H9 (cell line): Measurements from ENCODE around the gene ZDHHC23. TPM values are rescaled to one million over a fixed set of nuclear protein-coding genes. Genes with fewer than 3 reads are reported as not detected.
A peak's percentile ranks its signal among the peaks of the same experiment; 100 is the strongest.

Experiments
- DNase-seq: peaks from one replicate; pipeline ENCODE4 v3.0.0-alpha.2; 2017
- H2AFZ ChIP-seq: one replicate; pipeline ENCODE4 v1.6.1; 2013; ENCODE audit warnings: mild to moderate bottlenecking, low read length, control low read depth, moderate library complexity
- H2AK5ac ChIP-seq: 2 replicates; pipeline ENCODE4 v1.6.1; 2013; ENCODE audit warnings: low read length, control low read depth, mixed read lengths; ENCODE audit not compliant: insufficient read length
- H2BK120ac ChIP-seq: one replicate; pipeline ENCODE4 v1.6.1; 2013; ENCODE audit warnings: low read depth, mild to moderate bottlenecking, low read length, control low read depth, inconsistent platforms; ENCODE audit not compliant: poor library complexity, severe bottlenecking
- H2BK12ac ChIP-seq: 2 replicates; pipeline ENCODE4 v1.6.1; 2013; ENCODE audit warnings: low read length, control low read depth, mixed read lengths, low read depth; ENCODE audit not compliant: insufficient read length
- H2BK15ac ChIP-seq: 2 replicates; pipeline ENCODE4 v1.6.1; 2013; ENCODE audit warnings: low read depth, low read length, control low read depth
- H2BK20ac ChIP-seq: one replicate; pipeline ENCODE4 v1.6.1; 2013; ENCODE audit warnings: low read depth, mild to moderate bottlenecking, low read length, control low read depth, inconsistent platforms; ENCODE audit not compliant: poor library complexity, severe bottlenecking
- H2BK5ac ChIP-seq: 2 replicates; pipeline ENCODE4 v1.6.1; 2013; ENCODE audit warnings: low read length, control low read depth, mixed read lengths; ENCODE audit not compliant: insufficient read length
- H3K14ac ChIP-seq: 2 replicates; pipeline ENCODE4 v1.6.1; 2013; ENCODE audit warnings: low read length, control low read depth; ENCODE audit not compliant: insufficient read depth
- H3K18ac ChIP-seq: 2 replicates; pipeline ENCODE4 v1.6.1; 2013; ENCODE audit warnings: low read depth, mild to moderate bottlenecking, mixed read lengths, low read length, control low read depth; ENCODE audit not compliant: insufficient read length
- H3K23ac ChIP-seq: 2 replicates; pipeline ENCODE4 v1.6.1; 2013; ENCODE audit warnings: low read length, control low read depth, mixed read lengths, low read depth; ENCODE audit not compliant: insufficient read length
- H3K23me2 ChIP-seq: 2 replicates; pipeline ENCODE4 v1.6.1; 2013; ENCODE audit warnings: low read depth, mild to moderate bottlenecking, mixed read lengths, low read length, control low read depth; ENCODE audit not compliant: insufficient read length, poor library complexity, severe bottlenecking
- H3K27ac ChIP-seq: 2 replicates; pipeline ENCODE4 v1.5.1; 2013; ENCODE audit warnings: low read length, control low read depth, mixed read lengths, low read depth; ENCODE audit not compliant: insufficient read length
- H3K27me3 ChIP-seq: 2 replicates; pipeline ENCODE4 v1.6.1; 2013; ENCODE audit warnings: low read length, control low read depth, inconsistent platforms; ENCODE audit not compliant: insufficient read depth
- H3K4ac ChIP-seq: 2 replicates; pipeline ENCODE4 v1.6.1; 2013; ENCODE audit warnings: low read depth, mild to moderate bottlenecking, control low read depth, inconsistent platforms, low read length, moderate library complexity
- H3K4me1 ChIP-seq: 2 replicates; pipeline ENCODE4 v1.6.1; 2013; ENCODE audit warnings: low read length, control low read depth, inconsistent platforms; ENCODE audit not compliant: insufficient read depth
- H3K4me2 ChIP-seq: 2 replicates; pipeline ENCODE4 v1.6.1; 2013; ENCODE audit warnings: low read length, control low read depth, mixed read lengths; ENCODE audit not compliant: insufficient read length, insufficient read depth
- H3K56ac ChIP-seq: 2 replicates; pipeline ENCODE4 v1.6.1; 2013; ENCODE audit warnings: low read depth, mild to moderate bottlenecking, mixed read lengths, low read length, control low read depth; ENCODE audit not compliant: insufficient read length
- H3K79me1 ChIP-seq: 2 replicates; pipeline ENCODE4 v1.6.1; 2013; ENCODE audit warnings: low read depth, mild to moderate bottlenecking, moderate library complexity, low read length, control low read depth, inconsistent platforms; ENCODE audit not compliant: insufficient read depth, poor library complexity, severe bottlenecking
- H3K79me2 ChIP-seq: 2 replicates; pipeline ENCODE4 v1.6.1; 2013; ENCODE audit warnings: low read length, control low read depth, inconsistent platforms; ENCODE audit not compliant: insufficient read depth
- H3K9ac ChIP-seq: 2 replicates; pipeline ENCODE4 v1.6.1; 2013; ENCODE audit warnings: low read length, control low read depth, mixed read lengths; ENCODE audit not compliant: insufficient read length; ENCODE audit errors: extremely low read depth
- H3K9me3 ChIP-seq: one replicate; pipeline ENCODE4 v1.6.1; 2013; ENCODE audit warnings: low read depth, low read length, inconsistent platforms; ENCODE audit not compliant: control insufficient read depth
- H3T11ph ChIP-seq: one replicate; pipeline ENCODE4 v1.6.1; 2013; ENCODE audit warnings: mild to moderate bottlenecking, low read length, control low read depth, inconsistent platforms
- H4K20me1 ChIP-seq: one replicate; pipeline ENCODE4 v1.6.1; 2013; ENCODE audit not compliant: control insufficient read depth, insufficient read length, insufficient read depth
- H4K5ac ChIP-seq: 2 replicates; pipeline ENCODE4 v1.6.1; 2013; ENCODE audit warnings: low read depth, mild to moderate bottlenecking, mixed read lengths, low read length, control low read depth; ENCODE audit not compliant: insufficient read length
- H4K8ac ChIP-seq: replicated peaks from 2 replicates; pipeline ENCODE4 v1.6.1; 2013; ENCODE audit warnings: low read length, control low read depth, mixed read lengths, low read depth; ENCODE audit not compliant: insufficient read length
- H4K91ac ChIP-seq: 2 replicates; pipeline ENCODE4 v1.6.1; 2013; ENCODE audit warnings: low read depth, mild to moderate bottlenecking, moderate library complexity, mixed read lengths, low read length, control low read depth; ENCODE audit not compliant: insufficient read length
- H3K27ac Mint-ChIP-seq, 3 experiments: 2 replicates in 2 of 3; 3 replicates in 1 of 3; pipeline ENCODE4 v1.8.0; 2020 to 2021; ENCODE audit warnings: mixed read lengths in 3 of 3, mild to moderate bottlenecking in 1 of 3, moderate library complexity in 1 of 3
- H3K27me3 Mint-ChIP-seq: 2 replicates; pipeline ENCODE4 v1.8.0; 2021; ENCODE audit warnings: low read depth, mild to moderate bottlenecking, moderate library complexity, mixed read lengths
- H3K36me3 Mint-ChIP-seq, 3 experiments: 2 replicates in 2 of 3; 3 replicates in 1 of 3; pipeline ENCODE4 v1.8.0; 2020 to 2021; ENCODE audit warnings: low read depth in 3 of 3, mixed read lengths in 3 of 3; ENCODE audit not compliant: insufficient read depth in 1 of 3
- H3K4me1 Mint-ChIP-seq, 2 experiments: 2 replicates each; pipeline ENCODE4 v1.8.0; 2020; ENCODE audit warnings: mixed read lengths in 2 of 2
- H3K4me3 Mint-ChIP-seq, 2 experiments: 2 replicates in 1 of 2; 3 replicates in 1 of 2; pipeline ENCODE4 v1.8.0; 2020 to 2021; ENCODE audit warnings: mild to moderate bottlenecking in 2 of 2, mixed read lengths in 2 of 2, moderate library complexity in 1 of 2
- H3K9me3 Mint-ChIP-seq, 2 experiments: 2 replicates in 1 of 2; 3 replicates in 1 of 2; pipeline ENCODE4 v1.8.0; 2020; ENCODE audit warnings: mild to moderate bottlenecking in 2 of 2, mixed read lengths in 2 of 2, moderate library complexity in 1 of 2
- WGBS: extraction: QIAGEN DNeasy Blood & Tissue Kit; methylation state at CpG from one replicate; pipeline ENCODE4 v1.1.7; 2013; ENCODE audit warnings: missing lambda C conversion rate, low lambda C conversion rate, mixed read lengths; ENCODE audit not compliant: insufficient read length; ENCODE audit errors: extremely low coverage; 5-methylcytosine and 5-hydroxymethylcytosine counted together
- long read RNA-seq: library from polyadenylated mRNA; unstranded; transcript quantifications from one replicate; pipeline ENCODE4 v2.0.0, GENCODE V29; 2020
- total RNA-seq: library from RNA; stranded (reverse); gene quantifications from 2 replicates; pipeline ENCODE4 v1.2.1, GENCODE V29; 2021
- TF ChIP-seq, protein P1 (sequence below): fragments of 200-600 bp; sonication (generic); conservative IDR thresholded peaks from 3 replicates; pipeline ENCODE4 v1.8.0; 2021; ENCODE audit warnings: antibody characterized with exemption, mild to moderate bottlenecking

Gene ZDHHC23, protein sequence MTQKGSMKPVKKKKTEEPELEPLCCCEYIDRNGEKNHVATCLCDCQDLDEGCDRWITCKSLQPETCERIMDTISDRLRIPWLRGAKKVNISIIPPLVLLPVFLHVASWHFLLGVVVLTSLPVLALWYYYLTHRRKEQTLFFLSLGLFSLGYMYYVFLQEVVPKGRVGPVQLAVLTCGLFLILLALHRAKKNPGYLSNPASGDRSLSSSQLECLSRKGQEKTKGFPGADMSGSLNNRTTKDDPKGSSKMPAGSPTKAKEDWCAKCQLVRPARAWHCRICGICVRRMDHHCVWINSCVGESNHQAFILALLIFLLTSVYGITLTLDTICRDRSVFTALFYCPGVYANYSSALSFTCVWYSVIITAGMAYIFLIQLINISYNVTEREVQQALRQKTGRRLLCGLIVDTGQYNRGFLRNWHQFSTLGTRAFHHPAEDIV
- 25.0 and 25.2 TPM in 2 replicates for total RNA-seq
- long read RNA-seq, partial matches to known transcripts = 5 of 6 reads
- long read RNA-seq, other reads (novel, unspliced or antisense) = 1 of 6 reads

DNA sequence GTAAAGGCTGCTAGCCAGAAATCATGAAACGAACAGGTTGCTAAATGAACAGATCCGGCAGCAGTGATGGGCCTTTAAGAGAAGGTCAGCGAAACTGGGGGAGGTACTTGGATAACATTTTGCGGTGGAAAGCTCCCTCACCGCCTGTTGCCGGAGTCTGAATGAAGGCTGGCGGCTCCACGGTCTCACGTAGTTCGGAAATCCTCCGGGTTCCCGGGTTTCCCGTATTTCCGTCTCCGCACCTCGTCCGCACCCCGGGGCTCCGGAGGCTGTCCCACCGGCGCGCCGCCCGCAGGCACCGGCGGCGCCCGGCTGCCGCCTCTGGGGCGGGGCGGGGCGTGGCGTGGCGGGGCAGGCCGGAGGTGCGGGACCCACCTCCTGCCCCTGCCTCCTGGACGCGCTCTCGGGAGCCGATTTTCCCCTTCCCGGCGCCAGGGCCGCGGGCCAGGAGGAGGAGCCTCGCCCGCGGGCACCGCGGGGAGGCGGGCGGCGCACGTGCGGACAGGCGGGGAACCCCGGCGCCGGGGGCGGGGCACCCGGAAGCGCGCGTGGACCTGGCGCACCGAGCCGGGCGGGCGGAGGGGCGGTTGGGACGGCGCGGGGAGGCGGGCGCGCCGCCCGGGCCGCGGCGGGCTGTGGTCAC lies at the start of gene ZDHHC23:
Gene ZDHHC23 (plus strand): TSS at position 642 of the 643 bp plus-strand sequence. CDS start 790 bp downstream, outside the sequence.
- no peak within 1 kb of the TSS for H3T11ph ChIP-seq
- no peak within 1 kb of the TSS for H2BK20ac ChIP-seq
- H4K20me1 ChIP-seq = no peaks in the 10 kb centered on the region
- H3K9ac ChIP-seq = peak within 1 kb of the TSS; percentile 47
- peaks cover 10% of the 10 kb centered on the region for H3K23me2 ChIP-seq
- H3K56ac ChIP-seq = no peak within 1 kb of the TSS
- TF ChIP-seq, protein P1, sequence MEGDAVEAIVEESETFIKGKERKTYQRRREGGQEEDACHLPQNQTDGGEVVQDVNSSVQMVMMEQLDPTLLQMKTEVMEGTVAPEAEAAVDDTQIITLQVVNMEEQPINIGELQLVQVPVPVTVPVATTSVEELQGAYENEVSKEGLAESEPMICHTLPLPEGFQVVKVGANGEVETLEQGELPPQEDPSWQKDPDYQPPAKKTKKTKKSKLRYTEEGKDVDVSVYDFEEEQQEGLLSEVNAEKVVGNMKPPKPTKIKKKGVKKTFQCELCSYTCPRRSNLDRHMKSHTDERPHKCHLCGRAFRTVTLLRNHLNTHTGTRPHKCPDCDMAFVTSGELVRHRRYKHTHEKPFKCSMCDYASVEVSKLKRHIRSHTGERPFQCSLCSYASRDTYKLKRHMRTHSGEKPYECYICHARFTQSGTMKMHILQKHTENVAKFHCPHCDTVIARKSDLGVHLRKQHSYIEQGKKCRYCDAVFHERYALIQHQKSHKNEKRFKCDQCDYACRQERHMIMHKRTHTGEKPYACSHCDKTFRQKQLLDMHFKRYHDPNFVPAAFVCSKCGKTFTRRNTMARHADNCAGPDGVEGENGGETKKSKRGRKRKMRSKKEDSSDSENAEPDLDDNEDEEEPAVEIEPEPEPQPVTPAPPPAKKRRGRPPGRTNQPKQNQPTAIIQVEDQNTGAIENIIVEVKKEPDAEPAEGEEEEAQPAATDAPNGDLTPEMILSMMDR = no peak
- no peak within 1 kb of the TSS for H4K91ac ChIP-seq
- H3K9me3 ChIP-seq = no peaks in the 10 kb centered on the region
- peaks cover 4% of the 10 kb centered on the region; the same call in 1 of the 2 replicates for H3K4me1 ChIP-seq
- no peaks in the 10 kb centered on the region for H3K79me1 ChIP-seq
- WGBS = no CpG with 5 or more reads among the region's 80 CpGs
- Mint-ChIP-seq H3K4me1 (peaks cover 15 to 23% of the 10 kb centered on the region in 2 experiments), H3K36me3 (peaks cover 0 to 8% (median 5%) of the 10 kb centered on the region in 3 experiments; a peak in 3 of 7 replicates), H3K4me3 (peak within 1 kb of the TSS; percentile 74 to 88), H3K27me3 (peaks cover 11% of the 10 kb centered on the region), H3K27ac (peak within 1 kb of the TSS in 1 of 3 experiments; percentile 20; a peak in 1 of 7 replicates), H3K9me3 (no peaks in the 10 kb centered on the region)
- no peaks in the 10 kb centered on the region for H3K79me2 ChIP-seq
- H3K4me2 ChIP-seq = peak within 1 kb of the TSS; percentile 92
- H3K27ac ChIP-seq = no peak within 1 kb of the TSS
- H2BK5ac ChIP-seq = no peak within 1 kb of the TSS
- peak; percentile 68 for DNase-seq
- H3K14ac ChIP-seq = no peak within 1 kb of the TSS; the same call in 1 of the 2 replicates
- no peaks in the 10 kb centered on the region; the same call in 1 of the 2 replicates for H3K27me3 ChIP-seq
- H4K8ac ChIP-seq = no peak within 1 kb of the TSS
- H4K5ac ChIP-seq = no peak within 1 kb of the TSS
- H2AK5ac ChIP-seq = no peak within 1 kb of the TSS
- no peak within 1 kb of the TSS for H3K18ac ChIP-seq
- H2BK12ac ChIP-seq = no peak within 1 kb of the TSS
- H2AFZ ChIP-seq = peak within 1 kb of the TSS; percentile 84
- H3K4ac ChIP-seq = no peak within 1 kb of the TSS
- no peak within 1 kb of the TSS for H2BK120ac ChIP-seq
- H3K23ac ChIP-seq = no peak within 1 kb of the TSS
- H2BK15ac ChIP-seq = no peak within 1 kb of the TSS
